NB4 (cell line): ENCODE data around the gene NFE2L2.

Source experiments
- POLR2A ChIP-seq: IDR thresholded peaks from 2 replicates; pipeline ENCODE4 v1.6.1; 2011; ENCODE audit warnings: mild to moderate bottlenecking; ENCODE audit not compliant: insufficient read length; ENCODE audit errors: extremely low read depth
- TF ChIP-seq, protein P1 (sequence below): IDR thresholded peaks from one replicate; pipeline ENCODE4 v1.5.1; 2012; ENCODE audit warnings: low read depth, low read length
- TF ChIP-seq, protein P2 (sequence below): IDR thresholded peaks from 2 replicates; pipeline ENCODE4 v1.6.1; 2011; ENCODE audit warnings: low read depth, low read length

DNA sequence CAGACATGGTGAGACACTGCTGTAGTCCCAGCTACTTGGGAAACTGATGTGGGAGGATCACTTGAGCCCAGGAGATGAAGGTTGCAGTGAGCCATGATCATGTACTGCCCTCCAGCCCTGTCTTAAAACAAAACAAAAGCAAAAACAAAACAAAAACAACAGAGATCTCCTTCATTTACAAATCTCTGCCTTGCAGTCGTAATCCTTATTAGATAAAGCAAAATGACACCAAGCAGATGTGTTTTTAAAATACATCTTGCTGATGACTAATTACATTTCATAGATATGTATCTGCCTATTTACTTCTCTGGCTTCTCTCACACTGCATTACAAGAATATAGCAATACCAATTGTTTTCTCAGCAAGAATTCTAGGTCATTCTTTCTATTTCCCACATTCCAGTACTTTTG is 22.8 kb downstream of the NFE2L2 start:
- no peak for TF ChIP-seq POLR2A
- TF ChIP-seq, protein P1, sequence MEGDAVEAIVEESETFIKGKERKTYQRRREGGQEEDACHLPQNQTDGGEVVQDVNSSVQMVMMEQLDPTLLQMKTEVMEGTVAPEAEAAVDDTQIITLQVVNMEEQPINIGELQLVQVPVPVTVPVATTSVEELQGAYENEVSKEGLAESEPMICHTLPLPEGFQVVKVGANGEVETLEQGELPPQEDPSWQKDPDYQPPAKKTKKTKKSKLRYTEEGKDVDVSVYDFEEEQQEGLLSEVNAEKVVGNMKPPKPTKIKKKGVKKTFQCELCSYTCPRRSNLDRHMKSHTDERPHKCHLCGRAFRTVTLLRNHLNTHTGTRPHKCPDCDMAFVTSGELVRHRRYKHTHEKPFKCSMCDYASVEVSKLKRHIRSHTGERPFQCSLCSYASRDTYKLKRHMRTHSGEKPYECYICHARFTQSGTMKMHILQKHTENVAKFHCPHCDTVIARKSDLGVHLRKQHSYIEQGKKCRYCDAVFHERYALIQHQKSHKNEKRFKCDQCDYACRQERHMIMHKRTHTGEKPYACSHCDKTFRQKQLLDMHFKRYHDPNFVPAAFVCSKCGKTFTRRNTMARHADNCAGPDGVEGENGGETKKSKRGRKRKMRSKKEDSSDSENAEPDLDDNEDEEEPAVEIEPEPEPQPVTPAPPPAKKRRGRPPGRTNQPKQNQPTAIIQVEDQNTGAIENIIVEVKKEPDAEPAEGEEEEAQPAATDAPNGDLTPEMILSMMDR = no peak
- TF ChIP-seq, protein P2, sequence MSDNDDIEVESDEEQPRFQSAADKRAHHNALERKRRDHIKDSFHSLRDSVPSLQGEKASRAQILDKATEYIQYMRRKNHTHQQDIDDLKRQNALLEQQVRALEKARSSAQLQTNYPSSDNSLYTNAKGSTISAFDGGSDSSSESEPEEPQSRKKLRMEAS = no peak
